HG03571 (cell line): ENCODE measurements around the gene FLRT1.

Experiments used
- ATAC-seq: cut with Tn5 transposase; IDR thresholded peaks from one replicate; pipeline ENCODE4 v1.9.1; 2021; ENCODE audit not compliant: unreplicated experiment

Gene FLRT1

DNA sequence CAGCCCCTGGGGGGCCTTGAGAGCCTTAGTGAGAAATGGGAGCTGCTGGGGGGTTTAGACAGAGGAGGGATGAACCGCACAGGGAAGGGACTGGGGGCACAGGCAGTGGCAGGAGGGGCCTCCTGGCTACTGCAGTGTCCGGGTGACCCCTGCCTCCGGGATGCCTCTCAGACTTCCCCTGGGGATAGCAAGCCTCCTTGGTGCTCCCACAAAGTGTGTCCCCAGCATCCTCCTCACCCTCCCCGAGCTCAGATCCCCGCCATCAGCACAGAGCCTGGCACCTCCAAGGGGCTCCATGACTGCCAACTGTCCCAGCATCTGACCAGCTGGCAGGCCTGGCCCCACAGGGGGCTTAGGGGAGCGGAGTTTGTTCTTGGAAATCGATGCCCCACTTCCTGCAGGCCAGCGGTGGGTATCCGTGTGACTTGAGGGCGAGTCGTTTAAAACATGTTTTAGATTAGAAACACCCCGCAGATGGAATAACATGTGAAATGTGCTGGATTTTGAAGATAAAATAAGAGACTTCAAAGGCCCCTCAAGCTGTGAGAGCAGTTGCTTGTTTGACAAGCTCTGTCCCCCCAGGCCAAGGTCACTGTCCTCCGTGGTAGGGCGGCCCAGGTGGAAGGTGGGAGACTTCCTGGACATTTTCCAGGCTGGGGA, 13.5 kb upstream of the FLRT1 start:
- no peak for ATAC-seq

DNA sequence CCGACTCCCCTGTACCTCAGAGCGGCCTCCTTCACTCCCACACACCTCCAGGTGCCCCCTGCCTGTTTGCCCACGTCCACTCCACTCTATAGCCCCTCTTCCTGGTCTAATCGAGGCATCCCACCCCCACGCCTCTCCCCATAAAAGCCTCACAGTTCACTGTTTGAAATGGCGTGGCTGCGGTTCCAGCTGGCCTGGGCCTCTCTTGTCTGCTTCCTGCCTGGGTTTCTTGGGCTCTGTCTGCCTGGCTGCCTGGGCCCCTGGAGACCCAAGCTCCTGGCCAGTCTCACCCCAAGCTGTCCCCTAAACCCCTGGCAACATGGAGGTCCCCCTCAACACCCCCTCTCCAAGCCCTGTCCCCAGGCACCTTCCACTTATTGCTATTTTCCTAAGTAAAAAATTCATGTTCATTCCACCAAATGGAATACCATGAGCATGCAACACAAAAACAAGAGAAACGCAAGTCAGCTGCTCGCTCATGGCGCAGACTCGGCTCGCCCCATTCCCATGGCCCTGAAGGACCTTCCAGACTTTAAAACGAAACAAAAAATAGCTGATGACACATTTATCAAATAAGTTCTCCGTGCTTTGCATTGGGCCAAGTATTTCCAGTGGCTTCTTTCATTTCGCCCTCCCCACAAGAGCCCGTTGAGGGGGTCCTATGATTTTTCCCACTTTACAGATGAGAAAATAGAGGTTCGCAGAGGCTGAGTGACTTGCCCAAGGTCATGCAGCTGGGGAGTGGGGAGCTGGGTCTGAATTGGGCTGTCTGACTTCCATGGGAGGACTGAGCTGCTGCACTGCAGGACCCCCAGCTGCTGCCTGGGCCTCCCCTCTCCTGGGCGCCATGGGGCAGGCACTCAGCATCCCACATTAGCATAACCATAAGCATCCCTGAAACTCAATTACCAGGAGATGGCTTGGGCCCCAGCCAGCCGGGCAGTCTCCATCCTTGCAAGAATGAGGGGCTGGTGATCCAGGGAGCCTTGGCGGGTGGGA, 11.7 kb upstream of the FLRT1 start:
- no peak for ATAC-seq

DNA sequence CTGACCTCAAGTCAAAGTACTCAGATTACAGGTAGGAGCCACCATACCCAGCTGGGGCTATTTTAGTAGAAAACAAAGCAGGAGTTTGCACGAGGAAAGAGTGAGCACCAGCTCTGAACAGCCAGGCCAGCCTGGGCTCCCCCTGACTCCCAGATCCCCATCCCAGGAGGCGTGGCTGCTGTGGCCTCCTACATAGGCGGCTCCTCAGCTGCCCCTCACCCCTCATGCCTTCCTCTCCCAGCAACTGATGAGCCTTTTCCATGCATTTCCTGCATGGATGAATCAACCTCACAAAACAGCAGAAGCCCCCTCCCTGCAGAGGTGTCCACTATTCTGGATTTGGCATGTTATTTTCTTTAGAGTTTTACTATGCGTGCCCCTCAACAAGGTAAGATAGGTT, 10.5 kb upstream of the FLRT1 start:
- no peak for ATAC-seq

DNA sequence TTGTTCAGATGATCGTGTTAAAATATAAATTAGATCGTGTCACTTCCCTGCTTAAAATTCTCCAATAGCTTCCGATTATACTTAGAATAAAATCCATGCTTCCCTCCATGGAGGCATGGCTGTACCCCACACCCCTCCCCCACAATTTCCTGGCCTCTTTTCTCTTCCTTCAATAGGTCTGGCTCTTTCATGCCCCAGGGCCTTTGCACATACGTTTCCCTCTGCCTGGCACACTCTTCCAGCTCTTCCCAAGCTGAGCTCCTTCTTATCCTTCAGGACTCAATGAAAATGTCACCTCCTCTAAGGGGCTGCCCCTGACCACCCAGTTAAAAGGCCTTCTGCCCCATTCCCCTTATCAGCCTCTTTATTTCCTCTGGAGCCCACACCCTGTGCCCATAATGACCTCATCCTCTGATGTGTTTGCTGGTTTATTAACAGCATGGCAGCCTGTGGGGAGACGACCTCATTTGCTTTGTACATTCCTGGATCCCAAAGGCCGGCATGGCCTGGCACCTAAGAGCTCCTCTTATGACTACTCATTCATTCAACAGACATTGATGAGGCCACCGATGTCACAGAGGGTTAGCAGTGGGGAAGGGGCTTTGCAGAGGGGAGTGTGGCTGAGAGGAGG, 9.0 kb upstream of the FLRT1 start:
- ATAC-seq = no peak

DNA sequence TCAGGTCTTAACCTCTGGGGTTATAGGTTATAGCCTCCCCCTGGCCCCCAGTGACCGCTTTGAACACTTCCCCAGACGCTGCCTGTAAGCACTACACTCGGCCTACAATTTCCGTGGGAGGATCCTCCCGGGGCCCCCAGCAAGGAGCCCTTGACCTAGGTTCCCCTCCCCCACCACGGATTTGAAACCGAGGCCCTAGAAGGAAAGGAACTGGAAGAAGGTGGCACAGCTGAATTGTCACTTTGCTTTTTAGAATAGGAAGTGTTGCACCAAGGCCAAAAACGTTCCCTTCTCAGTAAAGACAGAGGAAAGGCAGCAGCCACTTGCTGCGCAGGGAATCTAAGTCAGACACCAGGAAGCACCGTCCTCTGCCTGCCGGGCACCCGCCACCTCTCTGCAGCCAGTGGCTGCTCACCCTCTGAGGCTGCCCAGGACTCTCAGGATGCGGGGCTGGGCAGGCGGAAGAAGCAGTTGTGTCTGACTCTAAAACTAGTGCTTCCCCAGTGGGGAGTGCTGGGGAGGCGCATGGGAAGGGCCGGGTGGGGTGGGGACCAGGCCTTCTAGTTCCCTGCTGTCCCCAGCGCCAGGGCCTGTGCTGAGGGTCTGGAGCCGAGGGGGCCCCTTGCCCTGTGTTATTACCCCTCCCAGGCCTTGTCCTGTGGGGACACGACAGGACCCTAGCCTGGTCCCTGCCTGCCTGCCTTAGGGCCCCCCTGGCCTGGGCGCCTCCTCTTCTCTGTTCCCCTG, 7.9 kb upstream of the FLRT1 start:
- no peak for ATAC-seq

DNA sequence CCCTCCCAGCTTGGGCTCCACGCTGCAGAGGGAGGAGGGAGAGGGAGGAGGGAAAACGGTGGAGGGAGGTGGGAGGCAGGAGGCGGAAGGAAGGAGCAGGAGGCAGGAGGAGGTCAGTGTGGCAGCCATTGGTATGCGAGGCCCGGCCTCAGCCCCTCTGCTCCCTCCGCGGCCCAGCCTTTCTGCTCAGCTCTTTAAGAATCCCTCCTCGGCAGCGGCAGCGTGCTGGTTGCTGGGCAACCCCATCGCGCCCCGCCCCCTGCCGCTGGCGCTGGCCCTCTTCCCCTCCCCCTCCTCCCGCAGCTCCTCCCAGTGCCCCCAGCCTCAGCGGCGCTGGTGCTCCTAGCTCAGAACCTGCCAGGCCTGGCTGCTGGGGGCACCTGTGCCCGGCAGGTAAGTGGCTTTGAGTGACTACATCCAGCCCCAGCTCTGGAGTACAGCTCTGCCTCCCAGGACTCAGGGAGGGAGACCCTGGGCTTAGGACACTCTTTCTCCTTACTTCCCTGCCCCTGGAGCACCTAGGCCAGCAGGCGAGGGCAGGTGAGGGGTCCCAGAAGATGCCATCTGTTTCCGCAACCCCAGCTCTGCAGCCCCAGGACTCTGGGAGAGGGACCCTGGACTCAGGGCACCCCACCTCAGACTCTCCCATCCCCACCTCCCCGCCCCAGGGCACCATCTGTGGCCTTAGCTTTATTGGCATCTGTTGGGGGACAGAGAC, 7.2 kb upstream of the FLRT1 start:
- ATAC-seq = no peak

DNA sequence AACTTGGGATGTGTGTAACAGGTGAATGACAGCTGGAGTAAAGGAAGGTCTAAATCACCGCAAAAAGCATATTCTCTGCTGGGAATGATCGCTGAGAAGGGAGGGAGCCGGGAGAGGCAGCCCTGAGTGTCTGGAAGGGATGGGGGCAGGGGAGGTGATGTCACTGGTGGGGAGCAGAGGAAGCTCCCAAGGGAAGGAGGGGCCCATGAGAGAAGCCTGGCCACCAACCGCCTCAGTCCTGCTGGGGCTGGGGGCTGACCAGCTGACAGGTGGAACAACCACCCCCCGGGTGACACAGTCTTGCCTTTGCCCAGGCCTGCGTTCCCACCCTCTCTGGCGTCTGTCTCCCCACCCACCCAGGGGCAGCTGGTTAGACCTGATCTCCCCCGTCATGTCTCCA, 6.0 kb upstream of the FLRT1 start:
- no peak for ATAC-seq

DNA sequence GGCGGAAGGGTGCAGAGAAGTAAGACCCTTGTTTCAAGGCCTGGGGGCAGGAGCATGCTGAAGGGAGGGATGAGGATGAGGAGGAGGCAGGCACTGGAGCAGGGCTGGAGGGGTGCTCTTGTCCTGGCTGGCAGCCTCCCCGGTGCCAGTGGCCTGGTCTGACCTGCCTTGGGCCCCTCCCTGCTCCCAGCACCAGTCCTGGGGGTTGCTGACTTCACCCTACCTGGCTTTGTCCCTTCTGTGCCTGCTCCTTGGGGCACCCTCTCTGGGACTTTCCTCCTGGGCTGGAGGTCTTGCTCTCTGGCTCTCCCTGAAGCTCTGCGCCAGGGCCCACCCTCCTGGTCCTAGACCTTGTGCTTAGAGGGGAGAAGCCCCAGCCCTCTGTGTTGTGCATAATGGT, 4.7 kb upstream of the FLRT1 start:
- ATAC-seq = no peak

DNA sequence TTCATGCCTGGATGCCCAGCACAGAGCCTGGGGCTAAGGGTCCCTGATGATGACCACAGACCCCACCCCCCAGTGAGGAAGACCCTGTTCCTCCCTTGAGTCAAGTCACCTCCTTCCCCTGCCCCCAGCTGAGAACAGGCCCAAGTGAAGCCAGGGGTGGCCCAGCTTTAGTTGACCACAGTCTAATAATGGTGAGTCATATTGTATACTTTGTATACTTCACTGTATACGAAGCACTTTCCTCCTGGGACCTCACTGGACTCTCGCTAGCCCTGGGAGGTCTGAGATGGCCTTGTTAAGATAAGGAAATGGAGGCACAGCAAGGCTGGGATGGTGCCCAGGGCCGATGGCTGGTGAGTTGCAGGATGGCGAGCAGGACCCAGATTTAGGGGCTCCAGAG, 3.7 kb upstream of the FLRT1 start:
- no peak for ATAC-seq

DNA sequence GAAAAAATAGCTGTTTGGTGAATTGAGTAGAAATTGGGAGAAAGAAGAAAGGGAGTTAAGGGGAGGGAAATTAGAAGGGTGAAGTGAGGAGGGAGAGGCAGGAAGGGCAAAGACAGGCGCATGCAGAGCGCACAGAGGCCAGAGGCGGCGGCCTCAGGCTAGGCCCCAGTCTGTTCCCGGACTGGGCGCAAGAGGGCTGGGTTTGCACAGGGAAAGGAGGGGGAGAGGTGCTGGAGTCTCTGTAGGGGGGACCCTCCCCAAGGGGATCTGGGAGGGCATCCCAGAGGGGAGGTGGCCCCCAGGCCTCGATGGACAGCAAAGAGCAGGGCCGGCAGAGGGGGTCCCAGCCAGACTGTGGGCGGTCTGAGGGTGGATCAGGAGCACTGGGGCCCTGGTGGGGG, 1.3 kb upstream of the FLRT1 start:
- no peak for ATAC-seq

DNA sequence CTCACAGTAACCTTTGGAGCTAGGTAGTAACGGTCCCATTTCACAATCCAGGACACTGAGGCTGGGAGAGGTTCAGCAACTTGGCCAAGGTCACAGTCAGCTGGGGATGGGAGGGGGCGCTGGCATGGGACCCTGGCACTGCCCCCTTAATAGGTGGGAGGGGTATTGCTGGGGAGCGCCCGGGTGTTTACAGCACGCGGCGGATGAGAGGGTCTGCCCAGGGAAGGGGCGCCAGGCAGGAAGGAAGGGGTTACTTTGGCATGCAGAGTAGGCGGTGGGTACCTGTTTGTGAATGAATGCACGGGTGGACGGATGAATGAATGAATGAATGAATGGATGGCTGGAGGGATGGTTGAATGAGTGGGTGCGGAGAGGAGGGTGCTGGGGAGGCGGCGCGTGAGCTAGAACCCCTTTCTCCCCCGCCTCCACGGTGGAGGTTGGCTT, 628 bp upstream of the FLRT1 start:
- no peak for ATAC-seq

DNA sequence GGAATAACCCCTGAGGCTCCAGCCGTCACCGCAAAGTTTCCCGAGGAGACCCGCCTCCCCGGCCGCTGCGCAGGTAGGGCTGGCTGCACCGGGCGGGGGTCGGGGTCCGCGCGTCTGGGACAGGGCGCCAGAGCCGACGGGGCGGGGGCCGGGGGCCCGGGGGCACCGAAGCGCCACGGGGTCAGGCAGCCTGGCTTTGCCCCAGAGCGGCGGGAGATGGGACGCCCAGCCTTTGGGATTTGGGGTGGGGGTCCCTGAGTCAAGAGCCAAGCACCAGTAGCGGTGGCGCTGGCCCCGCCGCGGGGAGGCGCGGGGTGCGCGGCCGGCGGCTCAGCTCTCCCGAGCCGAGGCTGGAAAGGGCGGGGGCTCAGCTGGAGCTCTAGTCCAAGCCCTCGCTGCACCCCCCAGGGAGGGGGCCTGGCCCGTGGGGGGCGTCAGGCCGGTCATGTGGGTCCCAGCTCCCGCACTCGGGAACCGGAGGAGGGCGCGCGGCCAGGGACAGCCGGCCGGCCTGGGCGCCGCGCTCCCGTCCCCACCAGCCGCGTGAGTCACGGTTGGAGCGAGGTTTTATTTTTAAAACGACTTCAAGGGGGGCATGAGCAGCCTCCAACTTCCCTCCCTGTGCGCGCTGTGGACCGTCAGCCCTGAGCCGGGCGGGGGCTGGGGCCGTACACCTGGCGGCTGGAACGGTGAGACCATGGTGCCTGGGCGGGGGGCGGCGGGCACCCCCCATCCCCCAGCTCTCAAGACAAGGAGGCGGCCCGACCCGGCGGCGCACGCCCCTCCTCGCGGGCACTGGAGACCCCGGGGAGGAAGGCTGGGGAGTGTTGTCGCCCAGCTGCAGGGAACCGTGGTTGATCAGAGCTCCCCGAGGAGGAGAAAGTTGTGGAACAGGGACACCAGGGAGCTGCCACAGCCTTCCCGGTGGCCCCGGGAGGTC, 626 bp downstream of the FLRT1 start:
- ATAC-seq = no peak

DNA sequence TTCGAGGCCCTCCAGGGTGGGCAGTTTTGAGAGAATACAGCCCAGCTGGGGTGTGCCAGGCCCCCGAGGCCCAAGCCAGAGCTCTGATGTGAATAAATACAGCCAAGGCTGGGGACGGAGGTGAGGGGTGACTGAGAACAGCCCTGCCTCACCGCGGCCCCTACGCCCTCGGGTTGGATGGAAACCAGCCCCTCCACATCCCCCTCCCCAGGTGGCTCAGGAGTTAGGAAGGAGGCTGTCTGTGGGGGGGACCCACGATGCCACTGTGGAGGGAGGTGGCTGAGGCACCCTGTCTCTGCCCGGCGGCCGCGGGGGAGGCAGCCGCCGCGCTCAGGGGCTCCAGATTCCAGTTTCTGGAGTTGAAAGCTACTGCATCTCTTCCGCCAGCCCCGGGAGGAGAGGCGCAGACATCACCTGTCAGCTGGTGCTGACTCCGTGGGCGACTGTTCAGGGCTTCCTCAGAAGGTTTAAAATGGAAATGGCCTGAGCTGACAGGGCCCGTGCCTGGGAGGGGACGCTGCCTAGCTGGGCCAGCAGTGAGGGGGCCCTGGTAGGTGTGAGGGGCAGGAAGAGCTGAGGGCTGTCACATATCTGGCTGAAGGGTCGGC, 1.4 kb downstream of the FLRT1 start:
- no peak for ATAC-seq

DNA sequence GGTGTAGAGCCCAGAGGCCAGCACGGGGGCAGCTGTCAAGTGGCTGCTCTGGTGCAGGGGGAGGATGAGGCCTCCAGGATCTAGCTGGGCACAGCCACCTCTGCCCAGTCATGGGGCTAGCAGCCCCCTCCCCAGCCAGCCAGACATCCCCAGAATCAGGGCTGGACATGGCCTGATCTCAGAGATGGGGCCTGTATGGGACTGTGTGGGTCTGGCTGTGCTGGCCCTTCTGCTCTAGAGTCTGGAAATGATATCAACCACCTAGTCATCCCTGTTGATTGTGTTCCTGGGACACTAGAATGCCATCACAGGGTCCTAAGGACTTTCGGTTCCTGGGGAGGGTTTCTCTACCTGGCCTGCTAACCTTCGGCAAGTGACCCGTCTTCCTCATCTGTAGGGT, 2.8 kb downstream of the FLRT1 start:
- no peak for ATAC-seq

DNA sequence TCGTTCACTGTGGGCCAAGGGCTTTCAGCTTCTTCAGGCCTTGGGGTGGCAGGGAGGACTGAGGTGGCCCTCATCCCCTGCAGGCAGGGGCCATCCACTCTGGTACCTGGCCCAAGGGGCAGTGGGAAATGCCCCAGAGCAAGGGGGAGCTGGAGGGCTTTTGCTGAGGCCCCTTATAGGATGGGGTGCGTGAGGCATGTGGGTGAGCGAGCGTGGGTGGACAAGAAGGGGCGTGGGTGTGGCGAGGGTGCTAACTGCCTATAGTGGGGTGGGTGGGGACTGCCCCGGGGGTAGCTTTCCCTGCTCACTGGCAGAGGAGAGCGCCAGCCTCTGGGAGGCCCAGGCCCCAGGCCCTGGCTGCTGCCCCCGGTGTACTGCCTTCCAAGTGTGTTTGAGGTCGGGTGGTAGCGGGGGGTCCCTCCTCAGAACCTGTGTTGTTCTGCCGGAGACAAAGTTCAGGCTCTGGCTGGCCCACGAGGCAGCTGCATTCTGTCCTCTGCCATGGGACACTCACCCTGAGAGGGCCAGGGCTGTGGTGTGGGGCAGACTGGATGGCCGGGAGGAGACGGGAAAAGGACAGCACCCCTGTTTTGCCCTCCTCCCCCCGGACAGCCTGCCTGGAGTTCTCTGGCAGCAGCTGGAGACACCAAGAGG, 3.4 kb downstream of the FLRT1 start:
- no peak for ATAC-seq

DNA sequence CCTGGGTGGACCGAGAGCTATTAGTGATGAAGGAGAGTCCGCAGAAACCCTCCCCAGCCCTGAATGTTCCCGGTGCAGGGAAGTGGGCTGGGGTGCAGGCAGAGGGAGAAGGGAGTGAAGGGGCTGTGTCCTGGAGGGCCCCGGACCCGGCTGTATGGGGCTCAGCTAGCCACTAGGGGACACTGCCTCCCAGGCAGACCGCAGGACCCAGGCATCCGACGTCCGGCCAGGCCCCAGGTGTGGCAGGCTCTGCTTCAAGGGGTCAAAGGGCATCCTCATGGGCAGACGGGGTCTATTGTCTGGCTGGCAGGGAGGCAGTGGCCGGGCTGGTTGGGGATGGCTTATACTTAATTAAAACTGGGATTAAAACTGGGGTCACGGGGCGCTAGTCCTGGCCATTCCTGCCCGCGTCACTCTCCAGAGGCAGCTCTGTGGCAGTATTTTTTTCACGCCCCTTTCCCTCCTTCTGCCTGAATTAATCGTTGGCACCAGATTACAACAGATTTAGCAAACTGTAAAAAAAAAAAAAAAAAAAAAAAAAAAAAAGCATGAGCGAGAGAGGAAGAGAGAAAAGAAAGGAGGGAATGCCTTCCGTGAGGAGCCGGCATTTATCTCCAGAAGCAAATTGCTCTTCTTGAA, 5.1 kb downstream of the FLRT1 start:
- no peak for ATAC-seq

DNA sequence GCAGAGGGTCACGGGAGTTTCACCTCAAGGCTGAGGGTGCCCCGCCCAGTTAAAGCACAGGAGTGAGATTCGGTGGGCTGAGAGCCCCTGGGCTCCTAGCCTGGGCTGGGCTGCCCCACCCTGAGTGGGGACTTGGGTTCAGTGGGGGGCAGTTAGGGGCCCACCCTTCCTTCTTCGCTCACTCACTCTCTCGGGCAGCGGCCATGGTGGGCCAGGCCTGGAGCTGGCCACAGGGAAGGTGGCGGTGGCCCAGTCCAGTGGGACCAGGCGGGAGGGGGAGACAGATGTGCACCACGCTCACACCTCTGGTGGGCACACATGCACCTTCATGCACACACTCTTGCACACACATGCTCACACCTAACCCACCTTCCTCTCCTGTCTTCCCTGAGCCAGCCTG, 6.1 kb downstream of the FLRT1 start:
- ATAC-seq = no peak

DNA sequence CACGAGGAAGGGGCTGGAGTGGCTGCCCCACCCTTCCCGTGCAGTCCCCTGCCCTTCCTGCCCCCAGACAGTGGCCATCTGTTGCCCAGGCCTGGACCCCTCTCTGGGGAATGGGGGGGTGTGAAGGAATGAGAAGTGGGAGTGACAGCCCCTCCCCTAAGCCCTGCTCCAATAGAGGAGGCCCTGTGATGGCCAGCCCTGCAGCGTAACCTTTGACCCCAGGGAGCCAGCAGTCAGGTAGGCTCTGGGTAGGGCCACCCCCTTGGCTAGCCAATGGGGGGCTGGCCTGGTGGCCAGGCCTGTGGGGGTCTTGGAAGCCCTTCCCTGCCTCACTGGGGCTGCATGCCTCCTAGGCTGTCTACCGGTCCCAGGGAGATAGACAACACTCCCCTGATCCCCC, 6.6 kb downstream of the FLRT1 start:
- ATAC-seq = no peak
